CD8-positive, alpha-beta memory T cell (primary cell): ENCODE measurements around the gene PML. TPM values are rescaled to one million over a fixed set of nuclear protein-coding genes. Genes with fewer than 3 reads are reported as not detected.
A peak's percentile ranks its signal among the peaks of the same experiment; 100 is the strongest.

Source experiments
- CTCF ChIA-PET: fragments of 350-600 bp; sonication (Branson Sonifier 250); formaldehyde crosslinking; loops from one replicate; lab custom pipeline; 2021; ENCODE audit warnings: antibody characterized with exemption; lab: Charles Lee
- POLR2A ChIA-PET: fragments of 350-600 bp; sonication (Branson Sonifier 250); formaldehyde crosslinking; loops from one replicate; lab custom pipeline; 2021; ENCODE audit warnings: antibody characterized with exemption; lab: Charles Lee
- DNase-seq, 5 donors: peaks; one replicate each; pipeline versions ENCODE4 v3.0.0 to v3.0.0-alpha.2; 2020 to 2022; ENCODE audit warnings: mixed read lengths in 1 of 5
- H3K27ac ChIP-seq: one replicate; pipeline ENCODE4 v1.7.0; 2013; ENCODE audit warnings: low read depth, mild to moderate bottlenecking, low read length, moderate library complexity
- H3K27me3 ChIP-seq: 2 replicates; pipeline ENCODE4 v1.7.0; 2013; ENCODE audit warnings: low read length, mild to moderate bottlenecking; ENCODE audit not compliant: insufficient read depth, poor library complexity, severe bottlenecking
- H3K36me3 ChIP-seq: 2 replicates; pipeline ENCODE4 v1.7.0; 2013; ENCODE audit warnings: mild to moderate bottlenecking, low read length, moderate library complexity; ENCODE audit not compliant: insufficient read depth
- H3K4me1 ChIP-seq: 2 replicates; pipeline ENCODE4 v1.7.0; 2013; ENCODE audit warnings: mild to moderate bottlenecking, low read length, moderate library complexity; ENCODE audit not compliant: insufficient read depth
- H3K4me3 ChIP-seq: 2 replicates; pipeline ENCODE4 v1.7.0; 2013; ENCODE audit warnings: mild to moderate bottlenecking, low read length
- H3K9me3 ChIP-seq: 2 replicates; pipeline ENCODE4 v1.7.0; 2013; ENCODE audit warnings: mild to moderate bottlenecking, low read length
- H3K27ac Mint-ChIP-seq, 8 donors: one replicate each; pipeline ENCODE4 v1.8.0; 2020 to 2021; ENCODE audit warnings: mixed read lengths in 8 of 8, mild to moderate bottlenecking in 6 of 8, inconsistent platforms in 3 of 8, moderate library complexity in 3 of 8
- H3K27me3 Mint-ChIP-seq, 2 donors: one replicate each; pipeline ENCODE4 v1.8.0; 2020 to 2021; ENCODE audit warnings: mixed read lengths in 2 of 2, mild to moderate bottlenecking in 1 of 2, moderate library complexity in 1 of 2
- H3K36me3 Mint-ChIP-seq, 3 donors: one replicate each; pipeline ENCODE4 v1.8.0; 2020 to 2021; ENCODE audit warnings: mixed read lengths in 3 of 3, inconsistent platforms in 1 of 3, mild to moderate bottlenecking in 1 of 3
- H3K4me1 Mint-ChIP-seq, 3 donors: one replicate each; pipeline ENCODE4 v1.8.0; 2020 to 2021; ENCODE audit warnings: mixed read lengths in 3 of 3, inconsistent platforms in 1 of 3, mild to moderate bottlenecking in 1 of 3
- H3K4me3 Mint-ChIP-seq, 7 donors: one replicate each; pipeline ENCODE4 v1.8.0; 2020 to 2021; ENCODE audit warnings: mixed read lengths in 7 of 7, mild to moderate bottlenecking in 6 of 7, moderate library complexity in 4 of 7, inconsistent platforms in 2 of 7
- H3K9me3 Mint-ChIP-seq, 5 donors: one replicate each; pipeline ENCODE4 v1.8.0; 2020 to 2022; ENCODE audit warnings: mixed read lengths in 5 of 5, mild to moderate bottlenecking in 3 of 5, moderate library complexity in 2 of 5, inconsistent platforms in 1 of 5
- polyA plus RNA-seq: library from polyadenylated mRNA; unstranded; fragments of 300-500 nt; fragmentation: Illumina TruSeq; gene quantifications from one replicate; pipeline ENCODE4 v1.2.3, GENCODE V29; 2021
- total RNA-seq, 2 experiments: library from RNA; stranded (reverse); gene quantifications; one replicate each; pipeline ENCODE4 v1.2.3, GENCODE V29; 2021

PML gene
- total and polyA plus RNA-seq, 3 experiments from 2014 or later = 32.3 to 37.4 (median 35.5) TPM

DNA sequence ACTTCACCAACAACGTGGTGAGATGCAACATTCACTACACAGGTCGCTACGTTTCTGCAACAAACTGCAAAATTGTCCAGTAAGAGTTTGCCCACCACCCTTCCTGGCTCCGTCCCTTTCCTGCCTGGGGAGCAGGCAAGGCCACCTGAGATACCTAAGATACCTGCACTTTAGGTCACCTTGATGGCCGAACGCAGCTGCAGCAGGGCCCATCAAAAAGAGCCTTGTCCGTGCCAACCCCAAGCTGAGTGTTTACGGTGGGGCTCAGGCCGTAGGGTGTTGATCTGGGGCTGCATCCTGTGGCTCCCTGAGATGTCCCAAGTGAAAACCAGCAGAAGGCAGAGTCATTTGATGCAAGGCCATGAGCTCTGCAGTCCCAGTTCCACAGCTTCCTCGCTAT is 45.0 kb upstream of the PML start:
- CTCF ChIA-PET = interaction anchor here (0.8 to 3.0 kb wide), 6 partner anchors 9 to 25 kb away, joined by 3 to 21 read pairs (median 5); no protein-coding TSS in a partner anchor
- DNase-seq = no peak
- Histone ChIP-seq H3K4me1 (no peaks in the 10 kb centered on the region), H3K4me3 (no peak overlapping the region), H3K27ac (no peak overlapping the region), H3K27me3 (no peaks in the 10 kb centered on the region), H3K9me3 (no peaks in the 10 kb centered on the region), H3K36me3 (no peaks in the 10 kb centered on the region)
- Mint-ChIP-seq H3K4me1 (peaks cover 4 to 8% (median 6%) of the 10 kb centered on the region in 3 donors), H3K4me3 (no peak overlapping the region), H3K9me3 (no peaks in the 10 kb centered on the region), H3K36me3 (no peaks in the 10 kb centered on the region), H3K27me3 (peaks cover 0 to 9% of the 10 kb centered on the region in 2 donors), H3K27ac (no peak overlapping the region)
- POLR2A ChIA-PET = no interaction called here

DNA sequence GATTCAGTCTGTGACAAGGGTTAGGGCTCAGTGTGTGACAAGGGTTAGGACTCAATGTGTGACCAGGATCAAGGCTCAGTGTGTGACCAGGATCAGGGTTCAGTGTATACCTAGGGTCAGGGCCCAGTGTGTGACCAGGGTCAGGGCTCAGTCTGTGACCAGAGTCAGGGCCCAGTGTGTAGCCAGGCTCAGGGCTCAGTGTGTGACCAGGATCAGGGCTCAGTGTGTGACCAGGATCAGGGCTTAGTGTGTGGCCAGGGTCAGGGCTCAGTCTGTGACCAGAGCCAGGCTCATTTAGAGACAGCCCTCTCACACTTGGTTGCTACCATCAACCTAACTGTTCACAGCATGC is 44.1 kb upstream of the PML start:
- H3K27me3 ChIP-seq = no peaks in the 10 kb centered on the region
- Mint-ChIP-seq H3K27ac (peak overlapping the region in 4 of 8 donors; percentile 61 to 75 (median 70)), H3K4me3 (no peak overlapping the region), H3K27me3 (peaks cover 0 to 9% of the 10 kb centered on the region in 2 donors), H3K9me3 (no peaks in the 10 kb centered on the region), H3K36me3 (no peaks in the 10 kb centered on the region), H3K4me1 (peaks cover 4 to 8% (median 6%) of the 10 kb centered on the region in 3 donors)
- ChIA-PET POLR2A (interaction anchor here (0.8 to 1.3 kb wide), 3 partner anchors 9 to 23 kb away, joined by 3 to 5 read pairs (median 3); no protein-coding TSS in a partner anchor), CTCF (interaction anchor here (0.8 to 3.0 kb wide), 13 partner anchors 8 to 98 kb away, joined by 3 to 71 read pairs (median 7); no protein-coding TSS in a partner anchor)
- H3K27ac ChIP-seq = no peak overlapping the region
- no peaks in the 10 kb centered on the region for H3K36me3 ChIP-seq
- no peak for DNase-seq
- no peaks in the 10 kb centered on the region for H3K9me3 ChIP-seq
- H3K4me1 ChIP-seq = no peaks in the 10 kb centered on the region
- no peak overlapping the region for H3K4me3 ChIP-seq

DNA sequence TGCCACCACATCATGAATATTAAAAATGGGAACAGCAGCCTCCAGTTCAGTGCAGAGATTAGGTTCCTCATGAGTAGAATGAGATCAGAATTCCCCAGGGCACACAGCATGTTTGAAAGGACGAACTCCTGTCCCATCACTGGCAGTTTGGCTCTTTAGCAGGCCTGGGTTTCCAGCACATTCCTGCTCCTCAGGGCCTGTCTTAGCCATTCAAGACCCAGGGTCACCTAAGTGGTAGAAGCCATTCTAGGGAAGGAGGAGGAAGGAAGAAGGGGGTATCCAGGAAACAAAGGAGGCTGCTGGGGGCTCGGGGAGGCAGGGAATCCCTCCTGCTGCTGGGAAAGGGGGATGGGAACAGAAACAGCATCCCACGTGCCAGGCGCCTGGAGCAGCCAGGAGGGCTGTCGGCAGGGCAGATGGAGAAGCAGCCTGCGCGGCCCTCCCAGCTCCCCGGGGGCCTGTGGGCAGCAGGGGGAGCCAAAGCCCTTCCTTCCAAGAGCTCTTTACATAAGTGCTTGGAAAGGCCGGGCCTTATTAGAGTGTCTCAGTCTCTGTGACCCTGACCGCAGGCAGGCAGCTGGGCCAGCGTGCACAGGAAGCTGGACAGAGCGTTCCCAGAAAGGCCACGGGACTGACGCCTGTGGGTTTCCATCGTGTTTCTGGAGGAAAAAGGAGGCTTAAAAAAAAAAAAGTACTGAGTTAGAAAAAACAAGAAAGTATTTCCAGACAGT is 43.5 kb upstream of the PML start:
- H3K27me3 Mint-ChIP-seq = peaks cover 0 to 9% of the 10 kb centered on the region in 2 donors
- peaks cover 4 to 8% (median 6%) of the 10 kb centered on the region in 3 donors for H3K4me1 Mint-ChIP-seq
- H3K27ac Mint-ChIP-seq = peak overlapping the region in 6 of 8 donors; percentile 41 to 90 (median 80)
- H3K4me3 ChIP-seq = no peak overlapping the region
- H3K36me3 ChIP-seq = no peaks in the 10 kb centered on the region
- no peak overlapping the region for H3K4me3 Mint-ChIP-seq
- H3K9me3 ChIP-seq = no peaks in the 10 kb centered on the region
- ChIA-PET CTCF (interaction anchor here (0.9 to 2.8 kb wide), 12 partner anchors 8 to 98 kb away, joined by 3 to 71 read pairs (median 5); no protein-coding TSS in a partner anchor), POLR2A (interaction anchor here (0.8 to 1.3 kb wide), 3 partner anchors 9 to 23 kb away, joined by 3 to 5 read pairs (median 3); no protein-coding TSS in a partner anchor)
- H3K4me1 ChIP-seq = no peaks in the 10 kb centered on the region
- no peaks in the 10 kb centered on the region for H3K36me3 Mint-ChIP-seq
- H3K27ac ChIP-seq = no peak overlapping the region
- no peaks in the 10 kb centered on the region for H3K9me3 Mint-ChIP-seq
- DNase-seq = peak; percentile 47 to 82 (median 57)
- H3K27me3 ChIP-seq = no peaks in the 10 kb centered on the region

DNA sequence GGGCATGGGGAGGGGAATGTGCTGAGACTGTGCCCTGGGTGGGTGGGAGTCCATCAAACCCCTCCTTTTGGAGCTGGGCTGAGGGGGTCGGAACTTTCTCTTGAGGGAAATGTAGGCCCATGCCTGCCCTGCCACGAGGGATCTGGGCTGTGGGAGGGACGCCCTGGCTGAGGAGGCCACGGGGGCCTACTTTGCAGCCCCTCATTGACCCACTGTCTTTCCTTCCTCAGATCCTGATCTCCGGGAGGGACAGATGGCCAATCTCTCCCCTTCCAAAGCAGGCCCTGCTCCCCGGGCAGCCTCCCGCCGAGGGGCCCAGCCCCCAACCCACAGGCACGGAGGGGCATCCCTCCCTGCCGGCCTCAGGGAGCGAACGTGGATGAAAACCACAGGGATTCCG is 42.9 kb upstream of the PML start:
- Mint-ChIP-seq H3K27me3 (peaks cover 0 to 7% of the 10 kb centered on the region in 2 donors), H3K9me3 (no peaks in the 10 kb centered on the region), H3K27ac (no peak overlapping the region), H3K36me3 (no peaks in the 10 kb centered on the region), H3K4me3 (no peak overlapping the region), H3K4me1 (peaks cover 4 to 8% (median 6%) of the 10 kb centered on the region in 3 donors)
- Histone ChIP-seq H3K36me3 (no peaks in the 10 kb centered on the region), H3K27me3 (no peaks in the 10 kb centered on the region), H3K4me3 (no peak overlapping the region), H3K4me1 (no peaks in the 10 kb centered on the region), H3K9me3 (no peaks in the 10 kb centered on the region), H3K27ac (no peak overlapping the region)
- ChIA-PET POLR2A (interaction anchor here (0.8 to 1.3 kb wide), 3 partner anchors 8 to 24 kb away, joined by 3 to 5 read pairs (median 3); no protein-coding TSS in a partner anchor), CTCF (interaction anchor here (0.9 to 2.8 kb wide), 12 partner anchors 9 to 97 kb away, joined by 3 to 71 read pairs (median 5); no protein-coding TSS in a partner anchor)
- no peak for DNase-seq

DNA sequence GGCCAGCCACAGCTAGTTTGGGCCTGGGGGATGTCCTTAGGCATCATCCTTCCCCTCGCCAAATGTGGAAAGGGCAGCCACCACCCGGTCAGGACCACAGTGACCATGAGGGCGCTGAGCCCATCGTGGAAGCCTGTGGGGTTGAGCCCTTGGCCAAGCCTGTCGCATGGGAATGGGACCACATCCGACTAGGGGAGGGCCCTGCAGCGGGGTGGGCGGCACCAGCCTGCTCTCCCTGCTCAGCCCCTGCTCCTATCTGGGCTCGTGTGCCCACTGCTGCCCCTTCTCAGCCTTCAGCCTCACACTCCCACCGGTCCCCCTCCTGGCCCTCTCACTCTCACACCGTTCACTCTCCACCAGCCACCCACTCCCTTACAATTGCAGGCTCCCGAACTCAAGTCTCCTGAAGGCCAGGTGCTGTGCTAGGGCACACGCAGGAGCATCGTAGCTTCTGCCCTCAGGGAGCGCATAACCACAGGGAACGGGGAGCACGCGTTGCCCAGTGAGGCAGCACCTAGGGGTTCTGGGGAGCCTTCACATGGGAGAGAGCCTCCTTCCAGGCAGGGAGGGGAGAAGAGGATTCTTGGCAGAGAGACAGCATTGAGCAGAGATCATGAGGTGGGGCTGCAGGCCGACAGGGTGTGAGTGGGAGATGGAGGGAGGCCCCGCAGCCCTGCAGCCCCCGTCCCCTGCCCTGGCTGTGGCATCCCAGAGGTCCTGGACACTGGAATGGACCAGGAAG is 42.2 kb upstream of the PML start:
- ChIA-PET POLR2A (no interaction called here), CTCF (interaction anchor here (0.9 to 3.2 kb wide), 7 partner anchors 8 to 25 kb away, joined by 3 to 71 read pairs (median 9); partner anchors contain the start of gene LOXL1)
- Mint-ChIP-seq H3K27ac (no peak overlapping the region), H3K27me3 (peaks cover 0 to 6% of the 10 kb centered on the region in 2 donors), H3K9me3 (no peaks in the 10 kb centered on the region), H3K4me3 (no peak overlapping the region), H3K36me3 (no peaks in the 10 kb centered on the region), H3K4me1 (peaks cover 4 to 10% (median 6%) of the 10 kb centered on the region in 3 donors)
- no peak overlapping the region for H3K4me3 ChIP-seq
- no peaks in the 10 kb centered on the region for H3K9me3 ChIP-seq
- DNase-seq = no peak
- no peaks in the 10 kb centered on the region for H3K27me3 ChIP-seq
- no peak overlapping the region for H3K27ac ChIP-seq
- no peaks in the 10 kb centered on the region for H3K4me1 ChIP-seq
- no peaks in the 10 kb centered on the region for H3K36me3 ChIP-seq

DNA sequence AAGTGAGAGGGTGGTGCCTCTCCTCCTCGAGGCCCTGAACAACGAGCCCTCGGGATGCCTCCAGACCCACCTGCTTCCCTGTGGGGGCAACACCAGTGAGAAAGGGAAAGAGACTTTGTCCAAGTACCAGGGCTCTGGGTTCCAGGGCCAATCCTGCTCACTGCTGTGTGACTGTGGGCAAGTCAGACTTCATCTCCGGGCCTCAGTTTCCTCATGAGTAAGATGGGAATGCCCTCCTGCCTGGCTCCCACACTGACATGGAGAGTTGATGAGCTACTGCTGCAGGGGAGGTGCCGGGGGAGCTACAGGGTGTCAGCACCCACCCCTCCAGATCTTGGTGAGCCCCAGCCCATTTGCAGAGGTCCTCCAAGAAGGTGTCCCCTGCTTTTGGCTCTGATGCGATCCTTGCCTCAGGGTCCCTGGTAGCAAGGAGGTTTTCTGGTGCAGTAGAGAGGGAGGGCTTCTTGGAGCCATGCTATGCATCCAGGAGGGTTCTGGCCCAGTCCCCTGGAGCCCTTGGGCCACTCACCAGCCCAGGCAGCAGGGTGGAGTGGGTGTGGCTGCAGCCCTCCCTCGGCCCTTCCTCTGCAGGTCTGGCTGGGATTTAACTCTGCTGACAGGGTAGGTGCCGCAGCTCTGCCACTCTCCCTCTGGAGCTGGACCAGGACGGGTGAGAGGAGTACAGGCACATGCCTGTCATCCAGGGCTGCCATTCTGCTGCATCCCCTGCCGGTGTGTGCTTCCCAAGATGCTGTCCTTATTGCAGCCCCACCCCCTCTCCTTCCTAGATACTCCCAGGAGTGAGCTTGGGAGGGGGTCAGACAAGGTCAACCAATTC is 41.4 kb upstream of the PML start:
- Mint-ChIP-seq H3K36me3 (no peaks in the 10 kb centered on the region), H3K4me1 (peaks cover 6 to 15% (median 9%) of the 10 kb centered on the region in 3 donors), H3K9me3 (no peaks in the 10 kb centered on the region), H3K4me3 (no peak overlapping the region), H3K27me3 (peaks cover 0 to 3% of the 10 kb centered on the region in 2 donors), H3K27ac (no peak overlapping the region)
- ChIA-PET CTCF (interaction anchor here (2.0 to 3.2 kb wide), 4 partner anchors 12 to 26 kb away, joined by 4 to 71 read pairs (median 11); partner anchors contain the start of gene LOXL1), POLR2A (no interaction called here)
- no peaks in the 10 kb centered on the region for H3K9me3 ChIP-seq
- no peak for DNase-seq
- peaks cover 4% of the 10 kb centered on the region for H3K4me1 ChIP-seq
- no peaks in the 10 kb centered on the region for H3K36me3 ChIP-seq
- H3K4me3 ChIP-seq = no peak overlapping the region
- H3K27ac ChIP-seq = no peak overlapping the region
- no peaks in the 10 kb centered on the region for H3K27me3 ChIP-seq
